OCI-LY1 (cell line): ENCODE measurements around the gene SLC50A1.

Experiments used
- H2AFZ ChIP-seq: fragments of 200-600 bp; sonication (generic), shearing (Covaris generic); 2 replicates; pipeline ENCODE4 v1.6.0; 2014; ENCODE audit warnings: antibody characterized with exemption, mild to moderate bottlenecking, low read length
- H3F3A ChIP-seq: fragments of 200-600 bp; sonication (generic), shearing (Covaris generic); 2 replicates; pipeline ENCODE4 v1.6.0; 2014; ENCODE audit warnings: mild to moderate bottlenecking, antibody characterized with exemption, low read length, moderate library complexity; ENCODE audit not compliant: insufficient read depth
- H3K27ac ChIP-seq: fragments of 200-600 bp; sonication (generic); 2 replicates; pipeline ENCODE4 v1.5.1; 2014; ENCODE audit warnings: low read length, mixed run types, mild to moderate bottlenecking, low read depth; ENCODE audit not compliant: poor library complexity, severe bottlenecking
- H3K27me3 ChIP-seq: fragments of 200-600 bp; sonication (generic); 2 replicates; pipeline ENCODE4 v1.6.0; 2014; ENCODE audit warnings: antibody characterized with exemption, mild to moderate bottlenecking, low read length, moderate library complexity; ENCODE audit not compliant: insufficient read depth
- H3K36me3 ChIP-seq: fragments of 200-600 bp; sonication (generic); 2 replicates; pipeline ENCODE4 v1.6.1; 2014; ENCODE audit warnings: mild to moderate bottlenecking, antibody characterized with exemption, low read length, moderate library complexity, mixed read lengths; ENCODE audit not compliant: insufficient read depth
- H3K4me1 ChIP-seq: fragments of 200-600 bp; sonication (generic); 2 replicates; pipeline ENCODE4 v1.5.1; 2014; ENCODE audit warnings: mild to moderate bottlenecking, low read length, moderate library complexity; ENCODE audit not compliant: insufficient read depth, severe bottlenecking
- H3K4me2 ChIP-seq: fragments of 200-600 bp; sonication (generic), shearing (Covaris generic); 2 replicates; pipeline ENCODE4 v1.6.1; 2014; ENCODE audit warnings: low read length
- H3K4me3 ChIP-seq: fragments of 200-600 bp; sonication (generic); 2 replicates; pipeline ENCODE4 v1.5.1; 2014; ENCODE audit warnings: low read length, low read depth, mild to moderate bottlenecking, mixed read lengths; ENCODE audit not compliant: poor library complexity, severe bottlenecking
- H3K79me2 ChIP-seq: fragments of 200-600 bp; shearing (Covaris generic); 2 replicates; pipeline ENCODE4 v1.6.1; 2016; ENCODE audit warnings: mixed run types, low read length, mixed read lengths; ENCODE audit not compliant: insufficient read depth
- H3K9ac ChIP-seq: fragments of 200-600 bp; sonication (generic), shearing (Covaris generic); 2 replicates; pipeline ENCODE4 v1.6.1; 2014; ENCODE audit warnings: mild to moderate bottlenecking, low read length, mixed read lengths
- H3K9me2 ChIP-seq: fragments of 200-600 bp; sonication (generic), shearing (Covaris generic); 2 replicates; pipeline ENCODE4 v1.6.1; 2014; ENCODE audit warnings: low read depth, mild to moderate bottlenecking, low read length, mixed read lengths
- H3K9me3 ChIP-seq: fragments of 200-600 bp; shearing (Covaris generic); 2 replicates; pipeline ENCODE4 v1.6.1; 2014; ENCODE audit warnings: low read length, mixed read lengths
- H4K20me1 ChIP-seq: fragments of 200-600 bp; sonication (generic), shearing (Covaris generic); 2 replicates; pipeline ENCODE4 v1.6.0; 2016; ENCODE audit warnings: mild to moderate bottlenecking, low read length; ENCODE audit not compliant: insufficient read depth
- EZH2 ChIP-seq: fragments of 200-600 bp; sonication (generic), shearing (Covaris generic); IDR thresholded peaks from 2 replicates; pipeline ENCODE4 v1.8.0; 2017; ENCODE audit warnings: borderline replicate concordance, mixed run types, mild to moderate bottlenecking, antibody characterized with exemption, low read length, moderate library complexity, mixed read lengths
- TF ChIP-seq, protein P1 (sequence below): fragments of 200-600 bp; sonication (generic), shearing (Covaris generic); IDR thresholded peaks from 2 replicates; pipeline ENCODE4 v1.5.1; 2017; ENCODE audit warnings: mild to moderate bottlenecking, antibody characterized with exemption, low read length, moderate library complexity, mixed read lengths

Gene SLC50A1

DNA sequence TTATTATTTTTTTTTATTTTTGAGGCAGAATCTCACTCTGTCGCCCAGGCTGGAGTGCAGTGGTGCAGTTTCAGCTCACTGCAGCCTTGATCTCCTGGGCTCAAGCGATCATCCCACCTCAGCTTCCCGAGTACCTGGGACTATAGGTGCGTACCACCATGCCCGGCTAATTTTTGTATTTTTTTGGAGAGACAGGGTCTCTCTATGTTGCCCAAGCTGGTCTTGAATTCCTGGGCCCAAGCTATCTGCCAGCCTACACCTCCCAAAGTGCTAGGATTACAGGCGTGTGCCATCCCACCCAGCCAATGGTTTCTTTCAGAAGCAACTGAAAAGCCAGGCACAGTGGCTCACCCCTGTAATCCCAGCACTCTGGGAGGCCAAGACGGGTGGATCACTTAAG, 35.2 kb downstream of the SLC50A1 start:
- no peaks in the 10 kb centered on the region for H3K9me3 ChIP-seq
- H3K9me2 ChIP-seq: no peaks in the 10 kb centered on the region
- H3K36me3 ChIP-seq: peaks cover 17% of the 10 kb centered on the region
- no peaks in the 10 kb centered on the region for H3F3A ChIP-seq
- H4K20me1 ChIP-seq: no peaks in the 10 kb centered on the region
- H3K27me3 ChIP-seq: no peaks in the 10 kb centered on the region
- H2AFZ ChIP-seq: no peak overlapping the region
- no peak overlapping the region for H3K4me2 ChIP-seq
- H3K9ac ChIP-seq: no peak overlapping the region
- TF ChIP-seq, protein P1, sequence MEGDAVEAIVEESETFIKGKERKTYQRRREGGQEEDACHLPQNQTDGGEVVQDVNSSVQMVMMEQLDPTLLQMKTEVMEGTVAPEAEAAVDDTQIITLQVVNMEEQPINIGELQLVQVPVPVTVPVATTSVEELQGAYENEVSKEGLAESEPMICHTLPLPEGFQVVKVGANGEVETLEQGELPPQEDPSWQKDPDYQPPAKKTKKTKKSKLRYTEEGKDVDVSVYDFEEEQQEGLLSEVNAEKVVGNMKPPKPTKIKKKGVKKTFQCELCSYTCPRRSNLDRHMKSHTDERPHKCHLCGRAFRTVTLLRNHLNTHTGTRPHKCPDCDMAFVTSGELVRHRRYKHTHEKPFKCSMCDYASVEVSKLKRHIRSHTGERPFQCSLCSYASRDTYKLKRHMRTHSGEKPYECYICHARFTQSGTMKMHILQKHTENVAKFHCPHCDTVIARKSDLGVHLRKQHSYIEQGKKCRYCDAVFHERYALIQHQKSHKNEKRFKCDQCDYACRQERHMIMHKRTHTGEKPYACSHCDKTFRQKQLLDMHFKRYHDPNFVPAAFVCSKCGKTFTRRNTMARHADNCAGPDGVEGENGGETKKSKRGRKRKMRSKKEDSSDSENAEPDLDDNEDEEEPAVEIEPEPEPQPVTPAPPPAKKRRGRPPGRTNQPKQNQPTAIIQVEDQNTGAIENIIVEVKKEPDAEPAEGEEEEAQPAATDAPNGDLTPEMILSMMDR: no peak
- no peak for TF ChIP-seq EZH2
- H3K79me2 ChIP-seq: no peaks in the 10 kb centered on the region
- no peak overlapping the region for H3K27ac ChIP-seq
- no peak overlapping the region for H3K4me3 ChIP-seq
- peaks cover 33% of the 10 kb centered on the region for H3K4me1 ChIP-seq

DNA sequence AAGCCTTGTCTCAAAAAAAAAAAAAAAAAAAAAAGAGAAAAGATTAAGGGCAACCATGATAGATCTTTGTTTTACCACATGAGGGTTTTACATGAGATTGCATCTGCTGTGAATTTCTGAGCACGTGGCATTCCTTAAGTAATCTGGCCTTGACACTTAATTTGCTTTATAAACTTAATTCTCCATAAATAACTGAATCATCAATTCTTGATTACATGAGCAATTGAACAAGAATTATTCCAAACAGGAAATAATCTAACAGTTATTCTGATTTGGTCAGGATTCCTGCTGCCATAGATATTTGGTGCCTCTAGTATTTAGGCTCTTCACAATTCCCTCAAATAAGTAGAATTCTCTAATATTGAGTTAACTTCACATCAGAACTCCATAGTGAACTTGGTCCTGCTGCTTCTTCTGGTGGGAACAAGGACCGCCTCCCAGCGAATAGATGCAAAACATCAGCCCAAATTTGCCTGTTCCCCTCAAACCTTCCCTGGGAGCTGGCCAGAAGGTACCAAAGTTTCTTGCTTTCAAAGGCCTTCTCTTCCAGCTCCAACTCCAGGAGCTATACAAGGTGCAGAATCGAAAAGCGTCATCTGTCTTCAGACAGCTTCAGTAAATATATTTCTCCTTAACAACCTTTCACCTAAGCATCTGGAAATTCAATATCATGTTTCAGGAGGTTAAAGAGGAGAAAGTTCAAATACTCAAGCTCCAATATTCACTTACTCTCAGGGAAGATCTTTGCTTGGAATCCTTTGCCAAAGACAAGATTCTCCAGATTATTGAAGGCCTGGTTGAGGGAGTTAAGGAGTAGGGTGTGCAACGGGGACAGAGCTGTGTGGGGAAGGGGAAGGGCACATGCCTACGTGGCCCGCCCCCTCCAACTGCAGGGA, 36.4 kb downstream of the SLC50A1 start:
- H3K4me2 ChIP-seq: peak overlapping the region; percentile 82
- peak overlapping the region; percentile 97 for H3K9ac ChIP-seq
- H3F3A ChIP-seq: peaks cover 4% of the 10 kb centered on the region; the same call in 1 of the 2 replicates
- peak overlapping the region; percentile 78 for H3K27ac ChIP-seq
- H3K9me2 ChIP-seq: no peaks in the 10 kb centered on the region
- H3K4me1 ChIP-seq: peaks cover 33% of the 10 kb centered on the region
- H3K9me3 ChIP-seq: no peaks in the 10 kb centered on the region
- H3K79me2 ChIP-seq: no peaks in the 10 kb centered on the region
- H3K36me3 ChIP-seq: peaks cover 17% of the 10 kb centered on the region
- no peaks in the 10 kb centered on the region for H4K20me1 ChIP-seq
- H2AFZ ChIP-seq: no peak overlapping the region
- no peaks in the 10 kb centered on the region for H3K27me3 ChIP-seq
- H3K4me3 ChIP-seq: peak overlapping the region; percentile 89
- TF ChIP-seq, protein P1: no peak
- no peak for TF ChIP-seq EZH2

DNA sequence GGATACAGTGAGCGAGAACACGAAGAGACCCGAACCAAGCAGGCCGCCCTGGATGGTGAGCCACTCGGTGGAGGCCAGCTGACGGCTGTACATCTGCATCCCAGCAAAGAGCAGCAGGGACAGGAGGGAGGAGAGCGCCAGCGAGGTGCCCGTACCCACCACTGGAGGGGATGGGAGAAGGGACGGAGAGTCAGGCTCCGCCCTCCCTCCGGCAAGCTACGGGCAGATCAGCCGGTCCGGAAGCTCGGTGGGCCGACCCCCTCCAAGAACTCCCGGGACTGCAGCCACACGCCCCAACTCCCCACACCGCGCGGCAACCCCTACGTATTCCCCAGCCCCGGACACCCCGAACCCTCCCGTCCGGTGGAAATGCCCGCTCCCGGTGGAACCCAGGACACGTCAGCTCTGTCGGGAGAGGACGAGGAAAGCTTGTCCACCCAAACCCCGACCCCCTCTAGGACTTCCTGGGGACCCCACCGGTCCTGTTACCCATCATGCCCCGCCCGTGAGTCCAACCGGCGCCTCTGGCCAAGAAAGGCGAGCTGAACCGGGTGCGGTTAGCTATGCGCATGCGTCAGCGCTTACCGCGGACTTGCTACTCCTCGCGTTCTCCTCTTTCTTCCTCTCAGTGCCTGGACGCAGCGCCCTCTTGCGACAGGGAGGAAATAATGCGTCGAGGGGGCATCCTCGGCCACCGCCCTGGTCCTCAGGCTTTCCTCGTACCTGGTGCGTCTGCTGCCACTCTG, 37.3 kb downstream of the SLC50A1 start, which contains the start of gene KRTCAP2:
TSS of gene KRTCAP2 (minus strand) at position 573 of the 746 bp plus-strand sequence. CDS start at position 493, 80 bp downstream.
- peaks cover 22% of the 10 kb centered on the region for H3K36me3 ChIP-seq
- no peaks in the 10 kb centered on the region for H3K79me2 ChIP-seq
- H3F3A ChIP-seq: peaks cover 4% of the 10 kb centered on the region; the same call in 1 of the 2 replicates
- no peaks in the 10 kb centered on the region for H4K20me1 ChIP-seq
- peak within 1 kb of the TSS; percentile 97 for H3K9ac ChIP-seq
- peak within 1 kb of the TSS; percentile 78 for H3K27ac ChIP-seq
- H3K4me1 ChIP-seq: peaks cover 28% of the 10 kb centered on the region
- H3K4me3 ChIP-seq: peak within 1 kb of the TSS; percentile 89
- no peak within 1 kb of the TSS for H2AFZ ChIP-seq
- TF ChIP-seq, protein P1: peak; percentile 88
- TF ChIP-seq EZH2: no peak
- H3K9me3 ChIP-seq: no peaks in the 10 kb centered on the region
- H3K4me2 ChIP-seq: peak within 1 kb of the TSS; percentile 82
- H3K9me2 ChIP-seq: no peaks in the 10 kb centered on the region
- no peaks in the 10 kb centered on the region for H3K27me3 ChIP-seq
